Heart right ventricle (tissue), 16 donors: Measurements from ENCODE around the gene TIE1. TPM values are rescaled to one million over a fixed set of nuclear protein-coding genes. Genes with fewer than 3 reads are reported as not detected.

Source experiments
- ATAC-seq, 8 donors: fragments of 200-7000 bp; cut with Tn5 transposase; one replicate each; pipeline ENCODE4 v1.9.1; 2020; ENCODE audit warnings: mild to moderate bottlenecking in 8 of 8, moderate library complexity in 8 of 8, moderate number of reproducible peaks in 1 of 8
- DNase-seq, 2 donors: peaks; one replicate each; pipeline ENCODE4 v3.0.0-alpha.2; 2020
- H3K27ac ChIP-seq, 10 donors: fragments of 200-600 bp; sonication (generic) in 2 of 10; one replicate each; pipeline versions ENCODE4 v1.5.0 to v1.8.0; 2020 to 2022; ENCODE audit warnings: mild to moderate bottlenecking in 3 of 10
- H3K27me3 ChIP-seq, 7 donors: fragments of 200-600 bp; one replicate each; pipeline ENCODE4 v1.8.0; 2021 to 2022; ENCODE audit warnings: mild to moderate bottlenecking in 2 of 7
- H3K36me3 ChIP-seq, 9 donors: fragments of 200-600 bp; sonication (generic) in 1 of 9; one replicate each; pipeline versions ENCODE4 v1.5.0 to v1.8.0; 2020 to 2022; ENCODE audit warnings: mild to moderate bottlenecking in 2 of 9
- H3K4me1 ChIP-seq, 9 donors: fragments of 200-600 bp; sonication (generic) in 1 of 9; one replicate each; pipeline versions ENCODE4 v1.5.0 to v1.8.0; 2020 to 2022; ENCODE audit warnings: mild to moderate bottlenecking in 4 of 9
- H3K4me3 ChIP-seq, 10 donors: fragments of 200-600 bp; sonication (generic) in 2 of 10; one replicate each; pipeline versions ENCODE4 v1.5.0 to v1.8.0; 2020 to 2022; ENCODE audit warnings: mild to moderate bottlenecking in 7 of 10, moderate library complexity in 2 of 10
- H3K9me3 ChIP-seq, 11 donors: fragments of 200-600 bp in 10 of 11; sonication (generic) in 2 of 11; one replicate each; pipeline versions ENCODE4 v1.5.0 to v1.8.0; 2013 to 2022; ENCODE audit warnings: mild to moderate bottlenecking in 2 of 11, control low read depth in 1 of 11, moderate library complexity in 1 of 11
- CTCF ChIP-seq, 9 donors: fragments of 200-600 bp; sonication (generic) in 2 of 9; IDR thresholded peaks; one replicate each; pipeline versions ENCODE4 v1.5.0 to v1.8.0; 2021 to 2022; ENCODE audit warnings: antibody characterized with exemption in 9 of 9, mild to moderate bottlenecking in 5 of 9, moderate library complexity in 1 of 9
- WGBS, 2 donors: extraction: QIAGEN DNeasy Blood & Tissue Kit; methylation state at CpG; one replicate each; pipeline ENCODE4 v1.1.7; 2013; ENCODE audit warnings: inconsistent platforms in 1 of 2; 5-methylcytosine and 5-hydroxymethylcytosine counted together
- intact Hi-C, 10 donors: fragments of 100-400 bp; cut with DNase I; formaldehyde crosslinking; loops; one replicate each; pipeline versions ENCODE4 v1.11.1 to v1.14.2; 2022
- polyA plus RNA-seq, 2 donors: library from polyadenylated mRNA; stranded (reverse); fragments of 200-250 nt; gene quantifications; one replicate each; pipeline ENCODE4 v1.2.3, GENCODE V29; 2013
- total RNA-seq, 10 donors: library from RNA; stranded (reverse); fragmentation: NEBNext Ultra II Directional in 3 of 10; extraction: Animal tissue kit (Norgen Biotek cat#: 25700) in 3 of 10; gene quantifications; one replicate each; pipeline versions ENCODE4 v1.2.1 to v1.2.4, GENCODE V29; 2021 to 2023
- donor health status: Arrhythmogenic right ventricular cardiomyopathy.
- donor health status: ischemic (EF 13 %, LVEDD 7.1; RV severe dilation, severe dysfunction).
- donor health status: healthy with polysubstance abuse.
- donor health status: DM: no; HTN: yes; CAD: no.
- donor health status: DM: no; HTN: no; CAD: no.
- donor health status: ischemic (EF 25% LVEDD 6.9; RV normal size, moderate dysfunction).
- donor health status: ischemic (EF 25% LVEDD 5.7; RV mildly dilated, moderate dysfunction).
- donor health status: healthy.
- donor health status: DM: yes; HTN: yes; CAD: no.
- donor health status: Ischemic cardiomyopathy.
- donor health status: ischemic (EF 35%, LVEDD 5.7; RV mildly dilated, moderate dysfunction).
- donor health status: nonischemic (EF 11% LVEDD 7.7; RV severe dilation, severe dysfunction).
- donor health status: DM: yes; HTN: yes; CAD: no.
- donor health status: PGD.
- donor health status: ischemic (EF 29% LVEDD 5.4; RV normal size, mild dysfunction).
- donor health status: nonischemic (EF 23%, LVEDD 6.1; RV moderate dilation, normal function).

The TIE1 gene
- total and polyA plus RNA-seq, 12 donors: 19.9 to 55.8 (median 32.0) TPM

- ATAC-seq: no peak
- Histone ChIP-seq H3K4me3 (no peak overlapping the region), H3K4me1 (peaks cover 2 to 8% (median 5%) of the 10 kb centered on the region in 9 donors), H3K9me3 (peaks cover 0 to 43% (median 11%) of the 10 kb centered on the region in 11 donors), H3K36me3 (peaks cover 0 to 53% (median 4%) of the 10 kb centered on the region in 9 donors), H3K27ac (no peak overlapping the region), H3K27me3 (no peaks in the 10 kb centered on the region)
- no peak for TF ChIP-seq CTCF (IDR thresholded peaks at IDR 0.05)
- no peak for DNase-seq
- intact Hi-C loops: no loop called here
- 95 to 96% methylated on average over 1 of the region's 1 CpG for WGBS, 2 donors
Observed at GRCh38 chr1:43324810-43325209, 24.0 kb downstream of the TIE1 start.

GRCh38 chr1:43325381-43325780, 24.6 kb downstream of the TIE1 start:
- no peak for TF ChIP-seq CTCF (IDR thresholded peaks at IDR 0.05)
- peaks cover 7 to 13% (median 11%) of the 10 kb centered on the region in 9 donors for H3K4me1 ChIP-seq
- peaks cover 0 to 43% (median 11%) of the 10 kb centered on the region in 11 donors for H3K9me3 ChIP-seq
- ATAC-seq: no peak
- H3K27ac ChIP-seq: no peak overlapping the region
- H3K36me3 ChIP-seq: peaks cover 0 to 47% (median 4%) of the 10 kb centered on the region in 9 donors
- DNase-seq: no peak
- H3K27me3 ChIP-seq: no peaks in the 10 kb centered on the region
- H3K4me3 ChIP-seq: no peak overlapping the region
- intact Hi-C loops: no loop called here

- intact Hi-C loops: no loop called here
- H3K4me1 ChIP-seq: peaks cover 9 to 23% (median 17%) of the 10 kb centered on the region in 9 donors
- H3K27me3 ChIP-seq: no peaks in the 10 kb centered on the region
- WGBS, 2 donors: 100% methylated on average over 1 of the region's 1 CpG
- peaks cover 0 to 43% (median 11%) of the 10 kb centered on the region in 11 donors for H3K9me3 ChIP-seq
- H3K27ac ChIP-seq: no peak overlapping the region
- TF ChIP-seq CTCF (IDR thresholded peaks at IDR 0.05): no peak
- H3K36me3 ChIP-seq: peaks cover 0 to 24% (median 0%) of the 10 kb centered on the region in 9 donors
- no peak overlapping the region for H3K4me3 ChIP-seq
- ATAC-seq: no peak
- no peak for DNase-seq
Observed at GRCh38 chr1:43327549-43328292, 26.9 kb downstream of the TIE1 start.

- Histone ChIP-seq H3K27ac (peak overlapping the region in 9 of 10 donors; percentile 18 to 74 (median 54)), H3K4me3 (no peak overlapping the region), H3K4me1 (peaks cover 9 to 23% (median 17%) of the 10 kb centered on the region in 9 donors), H3K27me3 (no peaks in the 10 kb centered on the region), H3K9me3 (peaks cover 0 to 31% (median 11%) of the 10 kb centered on the region in 11 donors), H3K36me3 (peaks cover 0 to 7% (median 0%) of the 10 kb centered on the region in 9 donors)
- no peak for TF ChIP-seq CTCF (IDR thresholded peaks at IDR 0.05)
- DNase-seq: peak; percentile 55 to 83
- ATAC-seq: peak; percentile 89 to 96 (median 95)
- WGBS, 2 donors: 34 to 42% methylated on average over 6 of the region's 6 CpGs
- intact Hi-C loops: no loop called here
Observed at GRCh38 chr1:43329995-43330751, 29.4 kb downstream of the TIE1 start.
